Cardiac muscle cell (in vitro differentiated cells and primary cell): Measurements from ENCODE around the gene ECHS1. TPM values are rescaled to one million over a fixed set of nuclear protein-coding genes. Genes with fewer than 3 reads are reported as not detected.

Experiments used
- DNase-seq, 2 donors: peaks; one replicate each; pipeline versions ENCODE4 v3.0.0 to v3.0.0-alpha.2; 2010 to 2017; ENCODE audit warnings: low read depth in 1 of 2, low spot score in 1 of 2
- H3K27ac ChIP-seq: fragments of 200-600 bp; sonication (generic); 2 replicates; pipeline ENCODE4 v1.5.1; 2016
- H3K27me3 ChIP-seq: fragments of 200-600 bp; sonication (generic); 2 replicates; pipeline ENCODE4 v1.6.0; 2016; ENCODE audit warnings: control low read depth
- H3K36me3 ChIP-seq: fragments of 200-600 bp; sonication (generic); 2 replicates; pipeline ENCODE4 v1.5.1; 2016; ENCODE audit warnings: control low read depth
- H3K4me1 ChIP-seq: fragments of 200-600 bp; sonication (generic); 2 replicates; pipeline ENCODE4 v1.8.1; 2017; ENCODE audit warnings: low read depth, mild to moderate bottlenecking, mixed run types
- H3K4me3 ChIP-seq: fragments of 200-600 bp; sonication (generic); 2 replicates; pipeline ENCODE4 v1.5.1; 2016; ENCODE audit warnings: mild to moderate bottlenecking
- H3K9me3 ChIP-seq: fragments of 200-600 bp; sonication (generic); 2 replicates; pipeline ENCODE4 v1.5.1; 2017; ENCODE audit warnings: low read depth, mild to moderate bottlenecking, control low read depth
- polyA plus RNA-seq: library from polyadenylated mRNA; unstranded; fragments of >200 nt; fragmentation: Nextera tagmentation; extraction: Ambion mirVana; gene quantifications from 2 replicates; pipeline ENCODE4 v1.2.1, GENCODE V29; 2016
- total RNA-seq: library from RNA; depleted of rRNA; stranded (reverse); fragments of >200 nt; gene quantifications from 2 replicates; pipeline ENCODE4 v1.2.3, GENCODE V29; 2016
- TF ChIP-seq, protein P1 (sequence below): IDR thresholded peaks from 2 replicates; pipeline ENCODE4 v1.5.1; 2012; ENCODE audit warnings: low read depth, mild to moderate bottlenecking, low read length

Gene ECHS1
- total and polyA plus RNA-seq, 2 experiments from 2014 or later: 111 to 243 TPM

DNA sequence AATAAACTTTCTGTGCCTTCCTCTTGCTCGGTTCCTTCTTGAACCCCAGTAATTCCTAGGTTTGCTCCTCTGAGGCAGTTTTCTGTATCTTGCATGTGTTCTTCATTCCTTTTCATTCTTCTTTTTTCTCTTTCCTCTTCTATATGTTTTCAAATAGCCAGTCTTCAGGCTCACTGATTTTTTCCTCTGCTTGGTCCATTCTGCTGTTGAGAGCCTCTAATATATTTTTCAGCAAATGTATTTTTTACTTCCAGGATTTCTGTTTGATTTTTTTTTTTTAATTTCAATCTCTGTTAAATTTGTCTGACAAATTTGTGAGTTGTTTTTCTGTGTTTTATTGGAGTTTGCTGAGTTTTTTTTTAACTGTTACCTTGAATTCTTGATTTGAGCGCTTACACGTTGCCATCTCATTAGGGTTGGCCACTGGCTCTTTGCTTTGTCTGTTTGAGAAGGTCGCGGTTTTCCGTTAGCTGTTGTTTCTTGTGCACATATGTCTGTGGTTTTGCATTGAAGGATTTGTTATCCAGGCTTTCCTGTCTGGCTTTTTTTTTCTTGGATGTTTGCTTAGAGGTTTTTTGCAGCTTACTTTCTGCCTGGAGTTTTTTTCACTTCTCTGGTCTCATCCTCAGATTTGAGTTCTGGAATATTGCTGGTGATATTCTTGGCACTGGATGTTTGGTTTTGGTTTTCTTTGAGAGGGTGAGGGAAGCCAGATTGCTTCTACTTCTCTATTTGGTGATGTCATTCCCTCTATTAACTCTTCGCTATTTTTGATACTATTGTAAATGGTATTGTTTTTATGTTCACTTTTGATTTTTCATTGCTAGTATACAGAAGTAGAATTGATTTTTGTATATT is 38.6 kb upstream of the ECHS1 start:
- no peaks in the 10 kb centered on the region for H3K9me3 ChIP-seq
- TF ChIP-seq, protein P1, sequence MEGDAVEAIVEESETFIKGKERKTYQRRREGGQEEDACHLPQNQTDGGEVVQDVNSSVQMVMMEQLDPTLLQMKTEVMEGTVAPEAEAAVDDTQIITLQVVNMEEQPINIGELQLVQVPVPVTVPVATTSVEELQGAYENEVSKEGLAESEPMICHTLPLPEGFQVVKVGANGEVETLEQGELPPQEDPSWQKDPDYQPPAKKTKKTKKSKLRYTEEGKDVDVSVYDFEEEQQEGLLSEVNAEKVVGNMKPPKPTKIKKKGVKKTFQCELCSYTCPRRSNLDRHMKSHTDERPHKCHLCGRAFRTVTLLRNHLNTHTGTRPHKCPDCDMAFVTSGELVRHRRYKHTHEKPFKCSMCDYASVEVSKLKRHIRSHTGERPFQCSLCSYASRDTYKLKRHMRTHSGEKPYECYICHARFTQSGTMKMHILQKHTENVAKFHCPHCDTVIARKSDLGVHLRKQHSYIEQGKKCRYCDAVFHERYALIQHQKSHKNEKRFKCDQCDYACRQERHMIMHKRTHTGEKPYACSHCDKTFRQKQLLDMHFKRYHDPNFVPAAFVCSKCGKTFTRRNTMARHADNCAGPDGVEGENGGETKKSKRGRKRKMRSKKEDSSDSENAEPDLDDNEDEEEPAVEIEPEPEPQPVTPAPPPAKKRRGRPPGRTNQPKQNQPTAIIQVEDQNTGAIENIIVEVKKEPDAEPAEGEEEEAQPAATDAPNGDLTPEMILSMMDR: no peak
- H3K4me3 ChIP-seq: no peak overlapping the region
- DNase-seq: no peak
- H3K27me3 ChIP-seq: no peaks in the 10 kb centered on the region
- peaks cover 18% of the 10 kb centered on the region for H3K36me3 ChIP-seq
- H3K4me1 ChIP-seq: no peaks in the 10 kb centered on the region
- no peak overlapping the region for H3K27ac ChIP-seq

DNA sequence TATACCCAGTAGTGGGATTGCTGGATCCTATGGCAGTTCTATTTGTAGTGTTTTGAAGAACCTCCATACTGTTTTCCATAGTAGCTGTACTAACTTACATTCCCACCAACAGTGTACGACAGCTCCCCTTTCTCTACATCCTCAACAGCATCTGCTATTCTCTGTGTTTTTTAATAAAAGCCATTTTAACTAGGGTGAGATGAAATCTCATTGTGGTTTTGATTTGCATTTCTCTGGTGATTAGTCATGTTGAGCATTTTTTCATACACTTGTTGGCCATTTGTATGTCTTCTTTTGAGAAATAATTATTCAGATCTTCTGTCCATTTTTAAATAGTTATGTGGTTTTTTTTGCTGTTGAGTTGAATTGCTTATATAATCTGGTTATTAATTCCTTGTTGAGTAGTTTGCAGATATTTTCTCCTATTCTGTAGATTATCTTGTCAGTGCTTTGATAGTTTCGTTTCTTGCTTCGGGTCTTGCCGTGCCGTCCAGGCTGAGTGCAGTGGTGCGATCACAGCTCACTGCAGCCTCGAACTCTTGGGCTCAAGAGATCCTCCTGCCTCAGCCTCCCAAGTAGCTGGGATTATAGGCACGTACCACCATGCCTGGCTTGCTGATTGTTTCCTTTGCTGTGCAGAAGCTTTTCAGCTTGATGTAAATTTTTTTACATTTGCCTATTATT is 32.8 kb upstream of the ECHS1 start:
- TF ChIP-seq, protein P1: no peak
- Histone ChIP-seq H3K27me3 (no peaks in the 10 kb centered on the region), H3K9me3 (no peaks in the 10 kb centered on the region), H3K4me1 (no peaks in the 10 kb centered on the region), H3K36me3 (peaks cover 33% of the 10 kb centered on the region), H3K4me3 (no peak overlapping the region), H3K27ac (no peak overlapping the region)
- DNase-seq: peak in 1 of 2 donors; percentile 23

- no peak for DNase-seq
- H3K4me1 ChIP-seq: no peaks in the 10 kb centered on the region
- H3K4me3 ChIP-seq: no peak overlapping the region
- no peaks in the 10 kb centered on the region for H3K27me3 ChIP-seq
- no peaks in the 10 kb centered on the region for H3K9me3 ChIP-seq
- no peak overlapping the region for H3K27ac ChIP-seq
- H3K36me3 ChIP-seq: peaks cover 26% of the 10 kb centered on the region
- TF ChIP-seq, protein P1: no peak
These were observed 32.1 kb upstream of the ECHS1 start for GRCh38 chr10:133405272-133405671.

GRCh38 chr10:133403784-133404183 is 30.6 kb upstream of the ECHS1 start:
- Histone ChIP-seq H3K36me3 (peaks cover 31% of the 10 kb centered on the region), H3K4me1 (no peaks in the 10 kb centered on the region), H3K4me3 (no peak overlapping the region), H3K27ac (no peak overlapping the region), H3K27me3 (no peaks in the 10 kb centered on the region), H3K9me3 (no peaks in the 10 kb centered on the region)
- no peak for DNase-seq
- TF ChIP-seq, protein P1: no peak

- TF ChIP-seq, protein P1: no peak
- H3K9me3 ChIP-seq: no peaks in the 10 kb centered on the region
- peaks cover 34% of the 10 kb centered on the region for H3K36me3 ChIP-seq
- no peaks in the 10 kb centered on the region for H3K4me1 ChIP-seq
- DNase-seq: no peak
- no peak overlapping the region for H3K27ac ChIP-seq
- no peak overlapping the region for H3K4me3 ChIP-seq
- H3K27me3 ChIP-seq: no peaks in the 10 kb centered on the region
These were observed 30.2 kb upstream of the ECHS1 start for GRCh38 chr10:133403359-133403758.
